Stimulated activated CD4-positive, alpha-beta T cell treated with anti-CD3 and anti-CD28 coated beads, Interleukin-1b, Interleukin-23, amount 100 ng/mL, for 1 hour (primary cell): ENCODE results near the gene MARCHF3.
"Not testable (repeated sequence)": the region's sequence is repeated elsewhere in the genome, so short reads cannot be mapped to it uniquely, and the experiment has no call there.

ENCODE experiments used
- DNase-seq, 2 donors: peaks; one replicate each; pipeline ENCODE4 v3.0.0-alpha.2; 2020; ENCODE audit warnings: low read depth in 2 of 2

The MARCHF3 gene

GRCh38 chr5:126875303-126875785 lies 155.0 kb downstream of the MARCHF3 start:
- no peak for DNase-seq

GRCh38 chr5:126872561-126873354 lies 157.6 kb downstream of the MARCHF3 start:
- no peak for DNase-seq

DNA sequence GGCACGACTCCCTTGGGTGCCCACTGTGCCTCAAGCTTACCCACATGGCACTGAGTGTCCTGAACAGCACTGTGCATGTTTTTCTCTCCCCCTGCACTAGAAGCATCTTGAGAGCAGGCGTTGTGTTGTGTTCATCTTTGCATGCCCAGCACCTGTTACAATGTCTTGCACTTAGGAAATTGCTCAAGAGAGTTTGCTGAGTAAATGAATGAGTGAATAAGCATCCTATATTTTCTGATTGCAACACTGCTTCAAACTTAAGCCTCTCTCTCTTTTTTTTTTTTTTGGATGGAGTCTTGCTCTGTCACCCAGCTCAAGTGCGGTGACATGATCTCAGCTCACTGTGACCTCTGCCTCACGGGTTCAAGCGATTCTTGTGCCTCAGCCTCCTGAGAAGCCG lies 158.9 kb downstream of the MARCHF3 start:
- no peak for DNase-seq

GRCh38 chr5:126869005-126869451 lies 161.3 kb downstream of the MARCHF3 start:
- DNase-seq, result no peak

DNA sequence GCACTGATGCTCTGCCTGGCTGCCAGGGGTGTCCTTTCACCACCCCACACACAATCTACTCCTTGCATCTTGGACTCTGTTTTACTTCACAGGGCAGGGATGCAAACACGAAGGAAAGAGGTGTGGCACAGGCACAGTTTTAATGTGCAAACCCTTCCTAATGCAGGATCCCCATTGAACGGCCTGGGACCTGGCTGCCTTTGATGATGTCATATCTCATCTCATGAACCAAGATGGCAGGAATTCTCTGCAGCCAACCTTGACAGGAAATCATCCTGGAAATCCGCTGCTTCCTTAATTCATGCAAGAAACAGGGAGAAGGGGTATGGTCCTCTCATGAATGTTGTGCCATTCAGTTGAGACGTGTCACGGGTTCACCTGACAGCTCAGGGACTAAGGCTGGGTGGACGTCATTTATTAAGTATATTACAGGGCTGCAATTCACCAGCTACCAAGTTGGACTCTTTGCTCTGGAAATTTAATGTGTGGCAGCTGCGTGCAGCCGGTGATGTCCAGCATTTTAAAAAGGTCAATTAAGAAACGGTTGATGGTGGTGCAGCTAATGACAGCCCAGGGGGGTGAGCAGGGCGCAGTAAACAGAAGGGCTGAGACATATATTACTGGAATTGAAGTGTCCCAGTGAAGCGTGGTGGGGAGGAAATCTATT lies 161.9 kb downstream of the MARCHF3 start:
- DNase-seq, result no peak

DNA sequence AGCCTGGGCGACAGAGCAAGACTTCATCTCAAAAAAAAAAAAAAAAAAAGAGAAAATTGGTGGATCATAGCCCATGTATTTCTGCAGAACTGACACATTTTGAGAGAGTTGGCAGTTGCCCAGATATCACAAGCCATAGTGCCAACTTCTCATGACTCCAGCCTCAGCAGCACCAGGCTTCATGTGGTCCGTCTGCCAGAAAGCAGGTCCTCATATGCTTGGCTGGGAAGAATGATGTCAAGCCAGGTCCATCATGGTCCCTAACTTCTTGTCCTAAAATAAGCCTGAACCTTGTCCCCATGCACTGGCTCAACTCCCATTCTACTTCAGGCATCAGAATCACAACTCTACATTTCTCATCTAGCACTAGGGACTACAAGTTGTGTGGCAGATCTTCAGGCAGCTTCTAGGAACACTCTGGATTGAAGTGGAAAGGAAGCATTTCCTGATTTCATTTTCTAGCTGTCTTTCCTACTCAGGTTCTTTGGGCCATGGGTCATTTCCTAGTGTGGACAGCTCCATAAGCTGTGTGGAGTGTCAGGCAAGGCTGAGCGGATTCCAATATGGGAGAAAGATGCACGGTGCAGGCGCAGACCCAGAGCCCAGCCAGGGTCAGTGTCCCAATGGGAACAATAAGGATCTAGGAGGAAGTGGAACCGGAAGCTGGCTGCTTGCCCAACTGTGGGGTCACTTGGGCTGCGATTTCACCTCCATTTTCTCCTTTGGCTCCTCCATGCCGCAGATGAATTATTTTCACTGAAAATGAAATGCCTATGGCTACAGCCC lies 163.3 kb downstream of the MARCHF3 start:
- DNase-seq, result no peak

DNA sequence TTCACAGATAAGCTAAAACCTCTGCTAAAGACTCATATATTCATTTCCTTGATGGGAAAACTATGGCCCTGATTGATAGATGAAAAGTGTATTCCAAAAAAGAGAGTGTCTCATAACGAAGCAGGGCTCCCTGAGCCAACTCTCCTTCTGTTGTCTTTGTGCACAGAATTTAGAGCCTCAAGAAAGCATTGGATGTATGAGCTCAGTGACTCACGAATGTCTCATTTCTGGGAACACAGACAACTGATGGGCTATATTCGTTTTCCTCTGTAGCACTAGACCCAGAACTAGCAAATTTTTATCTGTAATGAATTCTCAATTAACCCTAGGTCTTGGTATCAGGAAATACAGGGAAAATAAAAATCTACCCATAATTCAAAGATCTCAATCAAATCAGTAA lies 165.1 kb downstream of the MARCHF3 start:
- DNase-seq, result no peak

GRCh38 chr5:126864042-126864688 lies 166.2 kb downstream of the MARCHF3 start:
- no peak for DNase-seq

GRCh38 chr5:126863402-126863801 lies 167.0 kb downstream of the MARCHF3 start:
- DNase-seq, result no peak

DNA sequence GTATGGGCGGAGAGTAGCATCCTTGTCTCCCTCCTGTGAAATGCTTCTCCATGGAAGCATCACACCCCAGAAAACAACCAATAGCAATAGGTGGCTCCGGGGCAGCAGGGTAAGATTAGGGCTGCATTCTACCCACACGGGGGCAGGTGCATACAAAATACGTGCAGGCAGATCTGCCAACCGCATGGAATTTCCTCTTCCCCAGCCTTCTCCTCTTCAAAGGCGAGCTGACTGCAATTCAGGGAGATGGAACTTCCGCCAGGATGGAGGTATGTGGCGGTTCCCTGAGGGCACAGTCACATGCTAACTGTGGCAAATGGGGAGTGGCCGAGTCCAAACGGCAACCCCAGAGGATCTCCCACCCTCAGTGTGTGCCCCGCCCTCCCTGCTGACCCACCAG lies 171.9 kb downstream of the MARCHF3 start:
- DNase-seq, result no peak

GRCh38 chr5:126857472-126858410 lies 172.6 kb downstream of the MARCHF3 start:
- DNase-seq, result no peak

DNA sequence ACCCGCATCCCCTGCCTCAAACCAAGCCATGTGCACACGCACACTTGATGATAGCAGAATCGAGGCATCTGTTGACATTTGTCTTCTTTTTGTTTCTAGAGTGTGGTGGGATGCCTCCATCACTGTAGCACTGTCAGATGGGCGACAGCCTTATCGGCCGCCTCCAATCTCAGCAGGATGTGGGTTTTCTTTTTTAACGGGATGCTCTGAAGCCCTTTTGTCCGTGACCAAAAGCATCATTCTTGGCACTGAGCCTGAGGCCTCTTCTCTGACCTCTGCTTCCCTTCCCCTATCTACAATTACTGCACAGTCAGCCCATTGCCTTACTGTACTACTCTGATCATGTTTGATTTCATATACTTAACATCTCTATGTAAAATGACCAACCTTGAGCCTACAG lies 175.1 kb downstream of the MARCHF3 start:
- no peak for DNase-seq

- DNase-seq, result no peak
Measured at GRCh38 chr5:126854526-126855110, 175.7 kb downstream of the MARCHF3 start.

- not testable (repeated sequence) for DNase-seq
Measured at GRCh38 chr5:126853541-126854307, 176.6 kb downstream of the MARCHF3 start.

DNA sequence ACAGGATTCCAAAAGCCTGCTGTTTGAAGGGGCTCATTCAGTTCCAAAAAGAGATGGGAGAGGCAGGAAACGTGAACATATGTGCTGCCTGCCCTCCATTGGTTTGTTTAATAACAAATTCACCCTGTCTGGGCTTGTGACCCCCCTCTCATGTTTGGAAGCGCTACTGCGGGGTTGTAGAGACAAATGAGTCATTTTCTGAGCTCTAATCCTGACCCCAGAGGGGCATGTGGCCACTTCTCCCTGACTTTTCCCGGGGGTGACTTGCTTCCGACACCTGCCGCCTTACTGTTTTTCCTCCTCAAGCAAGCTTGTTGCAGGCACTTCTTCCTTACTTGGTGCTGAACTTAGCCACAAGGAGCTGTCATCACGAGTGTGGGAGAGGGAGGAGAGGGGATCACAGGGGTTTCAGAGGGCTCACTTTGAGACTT lies 177.5 kb downstream of the MARCHF3 start:
- DNase-seq, result no peak

GRCh38 chr5:126852091-126852571 lies 178.2 kb downstream of the MARCHF3 start:
- DNase-seq, result no peak

GRCh38 chr5:126851501-126852011 lies 178.8 kb downstream of the MARCHF3 start:
- no peak for DNase-seq

DNA sequence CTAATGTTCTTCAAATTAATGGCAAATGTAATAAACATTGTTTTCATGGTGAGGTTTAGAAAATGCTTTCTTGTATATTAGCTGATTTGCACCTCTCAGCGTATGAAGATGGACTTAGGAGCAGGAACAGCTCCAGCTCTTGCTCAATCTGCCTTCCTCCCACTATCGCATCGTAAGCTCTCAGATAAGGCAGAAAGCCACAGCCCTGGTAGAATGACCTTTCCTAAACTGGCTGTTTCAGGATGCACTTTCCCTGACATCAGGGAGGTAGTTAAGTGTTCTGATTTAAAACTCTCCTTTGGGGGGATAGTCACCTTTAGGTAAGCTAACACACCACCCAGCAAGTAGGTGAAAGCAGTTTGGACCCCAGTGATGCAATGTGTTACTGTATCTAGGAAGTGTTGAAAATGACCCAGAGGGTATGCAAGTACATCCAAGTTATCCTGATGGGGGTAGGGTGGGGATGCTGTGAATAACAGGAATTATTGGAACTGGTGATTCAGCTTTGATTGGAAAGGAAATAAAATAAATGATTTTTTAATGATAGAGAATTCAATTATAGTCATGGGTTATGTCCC lies 181.2 kb downstream of the MARCHF3 start:
- DNase-seq, result no peak

DNA sequence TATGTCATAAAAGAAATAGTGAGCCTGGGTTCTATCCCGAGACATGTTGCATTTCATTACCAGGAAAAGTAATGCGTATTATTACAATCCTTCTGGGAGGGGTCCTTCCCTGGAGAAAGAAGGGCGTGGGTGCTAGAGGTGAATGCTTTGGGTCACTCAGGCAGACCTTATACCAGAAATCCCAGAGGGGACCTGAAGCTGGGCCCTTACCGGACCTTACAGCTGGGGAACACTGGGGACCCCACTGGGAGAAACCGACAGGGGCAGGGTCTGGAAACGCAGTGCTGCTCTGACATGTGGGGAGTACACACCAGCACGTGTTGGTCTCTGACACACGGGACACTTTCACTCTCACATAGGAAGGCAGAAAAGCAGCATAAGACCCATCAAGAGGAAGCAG lies 182.1 kb downstream of the MARCHF3 start:
- no peak for DNase-seq
